SHP77 treated with DMSO at 0.1 percent for 48 hours (cell line): ENCODE results near the gene CEP112.

Experiments used
- DNase-seq: peaks from one replicate; lab custom pipeline; 2025; lab: John Stamatoyannopoulos, UW

Gene CEP112

DNA sequence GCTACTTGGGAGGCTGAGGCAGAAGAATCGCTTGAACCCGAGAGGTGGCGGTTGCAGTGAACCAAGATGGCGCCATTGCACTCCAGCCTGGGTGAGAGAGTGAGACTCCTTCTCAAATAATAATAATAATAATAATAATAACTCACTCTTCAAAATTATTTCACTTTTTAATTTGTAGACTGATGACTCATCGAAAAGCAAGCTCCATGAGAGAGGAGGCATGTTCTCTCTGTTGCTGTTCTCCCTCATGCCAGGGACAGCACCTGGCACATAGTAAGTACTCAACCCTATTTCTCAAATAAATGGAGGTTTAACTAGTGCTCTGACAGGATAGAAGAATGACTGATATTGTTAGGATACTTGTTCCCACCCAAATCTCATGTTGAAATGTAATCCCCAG lies 265.3 kb downstream of the CEP112 start:
- no peak for DNase-seq

GRCh38 chr17:65925606-65926307 lies 266.2 kb downstream of the CEP112 start:
- no peak for DNase-seq

- DNase-seq: no peak
Observed at GRCh38 chr17:65920996-65921395, 270.9 kb downstream of the CEP112 start.

DNA sequence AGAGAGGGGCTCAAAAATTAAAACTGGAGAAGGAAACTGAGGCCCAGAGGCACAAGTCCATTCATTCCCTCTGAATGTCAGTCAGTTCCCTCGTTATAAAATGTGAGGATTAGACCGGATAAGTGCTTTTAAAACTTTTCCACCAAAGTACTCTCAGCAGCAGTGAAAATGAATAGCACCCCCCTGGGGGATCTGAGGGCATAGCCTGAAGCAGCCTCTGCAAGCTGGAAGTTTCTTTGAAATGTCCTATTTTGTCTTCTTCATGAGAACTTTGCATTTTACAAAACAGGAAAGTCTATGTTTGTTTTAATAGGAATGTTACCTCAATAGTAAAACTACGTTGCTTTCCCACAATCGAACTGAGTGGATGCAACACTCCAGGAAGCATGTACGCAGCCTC lies 273.0 kb downstream of the CEP112 start:
- DNase-seq: no peak

GRCh38 chr17:65918500-65918899 lies 273.4 kb downstream of the CEP112 start:
- no peak for DNase-seq

DNA sequence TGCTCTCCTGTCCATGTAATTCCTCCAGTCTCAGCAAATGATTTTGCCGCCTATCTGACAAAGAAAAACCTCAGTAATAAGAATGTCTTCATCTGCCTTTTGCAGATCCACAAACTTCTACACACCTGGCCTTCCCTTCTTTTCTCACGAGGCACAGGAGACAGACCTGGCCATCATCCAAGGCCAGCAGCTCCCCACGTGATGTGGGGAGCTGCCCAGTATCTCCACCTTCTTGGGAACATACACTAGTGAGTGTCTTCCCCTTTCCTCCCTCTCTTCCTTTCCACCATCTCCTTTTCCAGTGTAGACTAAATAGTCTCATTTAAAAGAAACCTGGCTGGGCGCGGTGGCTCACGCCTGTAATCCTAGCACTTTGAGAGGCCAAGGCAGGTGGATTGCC lies 274.4 kb downstream of the CEP112 start:
- no peak for DNase-seq

GRCh38 chr17:65916425-65916824 lies 275.5 kb downstream of the CEP112 start:
- no peak for DNase-seq

DNA sequence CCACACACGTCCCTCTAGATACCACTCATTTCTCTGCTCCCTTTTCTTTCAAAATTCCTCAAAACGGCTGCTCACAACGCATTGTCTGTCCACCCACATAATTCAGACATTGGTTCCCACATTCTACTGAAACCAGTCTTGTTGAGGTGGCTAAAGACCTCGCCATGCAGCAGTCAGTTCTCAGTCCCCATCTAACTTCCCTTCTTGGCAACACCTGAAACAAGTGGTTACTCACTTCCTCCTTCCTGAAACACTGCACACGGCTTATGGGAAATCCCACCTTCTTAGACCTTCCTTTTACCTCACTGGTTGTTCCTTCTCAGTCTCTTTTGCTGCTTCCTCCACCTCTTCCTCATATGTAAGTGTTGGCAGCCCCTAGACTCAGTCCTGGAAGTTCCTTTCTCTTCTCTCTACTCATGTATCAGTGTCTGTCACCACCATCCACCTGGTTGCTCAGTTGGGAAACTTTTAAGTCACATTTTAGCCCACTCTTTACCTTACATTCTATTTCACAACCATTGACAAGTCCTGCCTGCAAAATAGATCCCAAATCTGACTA lies 277.1 kb downstream of the CEP112 start:
- no peak for DNase-seq

GRCh38 chr17:65913326-65913850 lies 278.5 kb downstream of the CEP112 start:
- DNase-seq: no peak

GRCh38 chr17:65910836-65911235 lies 281.1 kb downstream of the CEP112 start:
- no peak for DNase-seq

GRCh38 chr17:65902831-65903522 lies 289.0 kb downstream of the CEP112 start:
- DNase-seq: no peak

- DNase-seq: no peak
Observed at GRCh38 chr17:65902155-65902554, 289.8 kb downstream of the CEP112 start.

DNA sequence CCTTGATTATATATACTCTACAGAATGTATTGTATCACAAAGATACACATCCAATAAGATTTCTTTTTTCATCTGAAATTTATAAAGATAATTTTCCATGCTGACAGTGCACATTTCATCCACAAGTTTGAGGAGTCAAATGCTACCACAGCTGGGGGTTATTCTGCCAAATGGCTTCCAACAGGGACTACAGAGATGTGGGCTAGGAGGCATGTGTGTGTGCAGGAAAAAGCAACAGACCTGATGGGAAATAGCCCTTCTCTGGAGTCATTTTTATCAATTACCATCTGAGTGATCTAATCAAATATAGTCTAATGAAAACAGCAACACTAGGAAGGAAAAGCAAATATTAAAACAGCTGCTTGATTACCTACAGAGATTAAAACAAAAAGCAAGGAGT lies 290.5 kb downstream of the CEP112 start:
- no peak for DNase-seq

DNA sequence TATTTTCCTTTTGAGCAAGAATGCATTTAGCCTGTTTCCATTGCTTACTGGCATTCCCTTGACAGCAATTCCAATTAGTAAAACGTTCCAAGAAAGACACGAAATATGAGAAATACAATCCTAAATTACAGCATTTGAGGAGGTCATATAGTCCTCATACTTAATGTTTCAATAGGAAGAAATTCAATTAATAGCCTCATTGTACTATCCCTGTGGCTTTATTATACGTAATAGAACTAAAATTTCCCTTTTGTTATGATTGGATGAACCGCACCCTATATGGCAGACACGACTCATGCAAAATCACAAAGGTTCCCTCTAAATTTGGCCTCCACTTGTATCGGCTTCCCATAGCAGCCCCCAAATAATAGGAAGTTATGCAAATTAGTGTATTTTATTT lies 291.7 kb downstream of the CEP112 start:
- DNase-seq: no peak

DNA sequence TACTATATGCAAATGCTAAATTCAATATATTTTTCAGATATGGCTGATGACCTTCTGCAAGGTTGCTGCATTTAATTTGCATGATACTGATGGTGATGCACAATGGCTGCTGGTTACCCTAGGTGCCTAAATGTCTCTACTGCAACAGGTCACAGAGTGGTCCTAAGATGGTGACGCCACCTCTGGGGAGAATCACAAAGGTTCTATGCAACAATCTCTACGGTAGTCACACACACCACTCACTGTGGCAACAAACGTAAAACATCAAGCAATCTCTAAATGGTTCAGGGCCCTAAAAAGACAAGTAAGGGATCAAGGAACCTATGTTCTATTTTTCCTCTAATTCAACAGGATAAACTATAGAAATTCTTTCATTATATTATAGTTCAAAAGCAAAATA lies 293.3 kb downstream of the CEP112 start:
- no peak for DNase-seq

- DNase-seq: peak; percentile 82
Observed at GRCh38 chr17:65896889-65897288, 295.0 kb downstream of the CEP112 start.

DNA sequence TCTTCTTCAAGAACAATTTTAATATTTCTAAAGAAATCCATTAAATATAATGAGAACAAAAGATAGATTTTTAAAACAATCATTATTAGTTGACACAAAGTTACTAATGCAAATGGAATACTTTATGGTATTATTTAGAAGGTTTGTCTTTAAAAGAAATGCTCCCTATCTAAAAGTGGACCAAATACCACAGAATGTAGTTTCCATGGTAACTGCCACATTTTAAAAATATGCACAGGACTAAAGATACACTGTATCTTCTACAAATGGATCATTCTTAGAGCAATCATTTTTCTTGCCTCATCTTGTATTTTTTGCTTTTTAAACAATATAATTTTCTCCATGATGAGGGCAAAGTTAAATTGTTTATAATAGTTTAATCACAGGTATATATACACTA lies 296.0 kb downstream of the CEP112 start:
- DNase-seq: no peak

- no peak for DNase-seq
Observed at GRCh38 chr17:65893692-65894279, 298.1 kb downstream of the CEP112 start.

GRCh38 chr17:65892912-65893377 lies 299.0 kb downstream of the CEP112 start:
- no peak for DNase-seq

GRCh38 chr17:65891231-65891735 lies 300.6 kb downstream of the CEP112 start:
- no peak for DNase-seq

DNA sequence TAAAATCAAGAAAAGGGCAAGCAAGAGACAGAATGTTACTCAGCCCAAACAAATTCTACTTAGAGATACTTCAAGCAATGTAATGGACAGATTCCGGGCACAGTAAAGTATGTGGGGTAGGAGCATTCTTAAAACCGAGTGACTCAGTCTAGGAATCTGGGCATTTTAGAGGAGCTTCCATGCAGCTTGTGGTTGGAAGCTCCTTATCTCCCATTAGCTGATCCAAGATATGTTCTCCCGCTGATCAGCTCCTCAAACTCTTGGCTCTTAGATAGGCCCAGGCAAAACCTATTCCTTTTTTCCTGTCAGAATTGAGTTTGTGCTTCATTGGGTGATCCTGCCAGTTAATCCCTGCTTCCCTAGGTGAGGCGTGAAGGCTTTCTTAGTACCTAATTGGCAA lies 303.3 kb downstream of the CEP112 start:
- DNase-seq: no peak
